IPS-18a (cell line): Measurements from ENCODE around the gene HIPK4.

Experiments used
- H3K27ac ChIP-seq: one replicate; pipeline ENCODE4 v1.5.1; 2013; ENCODE audit warnings: low read length
- H3K27me3 ChIP-seq: one replicate; pipeline ENCODE4 v1.6.1; 2013; ENCODE audit warnings: mild to moderate bottlenecking, low read length; ENCODE audit not compliant: control insufficient read depth, insufficient read depth
- H3K36me3 ChIP-seq: one replicate; pipeline ENCODE4 v1.6.1; 2013; ENCODE audit warnings: low read depth, low read length; ENCODE audit not compliant: control insufficient read depth
- H3K4me1 ChIP-seq: one replicate; pipeline ENCODE4 v1.6.1; 2013; ENCODE audit warnings: low read depth, low read length; ENCODE audit not compliant: control insufficient read depth
- H3K4me3 ChIP-seq: one replicate; pipeline ENCODE4 v1.5.1; 2013; ENCODE audit warnings: low read length
- H3K9ac ChIP-seq: one replicate; pipeline ENCODE4 v1.6.1; 2013; ENCODE audit warnings: mild to moderate bottlenecking, low read length, moderate library complexity
- H3K9me3 ChIP-seq: one replicate; pipeline ENCODE4 v1.6.1; 2013; ENCODE audit warnings: low read depth, low read length; ENCODE audit not compliant: control insufficient read depth

HIPK4 gene

GRCh38 chr19:40369797-40370196, 20.2 kb downstream of the HIPK4 start:
- H3K36me3 ChIP-seq, result peaks cover 44% of the 10 kb centered on the region
- H3K27ac ChIP-seq, result no peak overlapping the region
- H3K4me1 ChIP-seq, result peaks cover 7% of the 10 kb centered on the region
- H3K27me3 ChIP-seq, result no peaks in the 10 kb centered on the region
- no peaks in the 10 kb centered on the region for H3K9me3 ChIP-seq
- H3K9ac ChIP-seq, result no peak overlapping the region
- H3K4me3 ChIP-seq, result no peak overlapping the region

DNA sequence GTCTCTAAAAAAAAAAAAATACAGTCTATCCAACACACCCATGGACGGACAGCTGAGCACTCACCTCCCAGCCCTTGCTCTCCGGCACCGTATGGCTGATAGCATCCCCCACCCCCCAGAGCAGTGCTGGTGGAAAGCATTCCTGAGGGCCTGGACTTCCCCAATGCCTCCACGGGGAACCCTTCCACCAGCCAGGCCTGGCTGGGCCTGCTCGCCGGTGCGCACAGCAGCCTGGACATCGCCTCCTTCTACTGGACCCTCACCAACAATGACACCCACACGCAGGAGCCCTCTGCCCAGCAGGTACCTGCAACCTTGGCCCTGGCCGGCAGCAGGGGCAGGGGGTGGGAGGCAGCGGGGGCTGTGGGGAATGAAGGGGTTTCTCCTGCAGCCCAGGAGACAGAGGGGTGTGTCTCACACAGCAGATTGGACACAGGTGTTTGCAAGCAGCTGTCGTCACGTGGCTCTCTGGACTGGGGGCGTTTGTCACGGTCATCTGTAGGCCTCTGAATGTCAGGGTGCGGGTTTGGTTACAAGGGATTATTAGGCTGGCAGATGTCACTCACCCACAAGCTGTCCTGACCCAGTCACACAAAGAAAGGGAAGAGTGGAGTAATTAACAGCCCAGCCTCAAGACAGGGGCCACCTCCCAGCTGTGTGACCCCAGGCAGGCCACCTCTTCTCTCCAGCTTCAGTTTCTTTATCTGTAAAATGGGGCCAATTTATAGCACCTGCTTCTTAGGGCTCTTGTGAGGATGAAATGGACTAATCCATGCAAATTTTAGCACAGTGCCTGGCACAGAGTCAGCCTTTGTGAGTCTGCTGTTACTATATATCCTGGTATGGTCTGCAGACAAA, 22.2 kb downstream of the HIPK4 start:
- Histone ChIP-seq H3K27me3 (no peaks in the 10 kb centered on the region), H3K36me3 (peaks cover 32% of the 10 kb centered on the region), H3K9ac (peak overlapping the region; percentile 66), H3K4me1 (peaks cover 7% of the 10 kb centered on the region), H3K4me3 (no peak overlapping the region), H3K9me3 (no peaks in the 10 kb centered on the region), H3K27ac (no peak overlapping the region)

DNA sequence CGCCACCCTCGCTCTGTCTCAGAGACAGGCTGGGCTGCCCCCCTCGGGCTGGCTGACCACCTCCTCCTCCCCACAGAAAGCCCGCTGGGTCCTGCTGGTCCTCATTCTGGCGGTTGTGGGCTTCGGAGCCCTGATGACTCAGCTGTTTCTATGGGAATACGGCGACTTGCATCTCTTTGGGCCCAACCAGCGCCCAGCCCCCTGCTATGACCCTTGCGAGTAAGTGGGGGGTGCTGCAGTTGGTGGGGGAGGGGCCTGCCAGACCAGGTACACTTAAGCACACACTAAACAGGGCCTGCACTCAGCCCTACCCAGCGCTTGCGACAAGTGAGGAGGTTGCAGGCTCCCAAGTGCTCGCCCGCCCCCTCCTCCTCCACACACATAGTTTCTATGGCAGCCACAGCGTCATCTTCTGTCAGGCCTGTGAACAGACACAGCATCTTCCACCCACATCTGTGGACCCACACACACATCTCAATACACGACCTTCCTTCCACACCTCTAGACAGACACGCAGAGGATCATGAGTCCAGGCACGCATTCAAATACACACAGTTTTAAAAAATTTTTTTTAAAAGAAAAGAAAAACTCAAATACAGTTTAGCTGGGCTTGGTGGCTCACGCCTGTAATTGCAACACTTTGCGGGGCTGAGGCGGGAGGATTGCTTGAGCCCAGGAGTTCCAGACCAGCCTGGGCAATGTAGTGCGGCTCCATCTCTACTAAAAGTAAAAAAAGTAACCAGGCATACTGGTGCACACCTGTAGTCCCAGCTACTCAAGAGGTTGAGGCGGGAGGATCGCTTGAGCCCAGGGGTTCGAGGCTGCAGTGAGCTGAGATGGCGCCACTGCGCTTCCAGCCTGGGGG, 23.1 kb downstream of the HIPK4 start:
- H3K36me3 ChIP-seq, result peaks cover 24% of the 10 kb centered on the region
- peak overlapping the region; percentile 66 for H3K9ac ChIP-seq
- H3K4me3 ChIP-seq, result peak overlapping the region; percentile 74
- H3K27ac ChIP-seq, result no peak overlapping the region
- no peaks in the 10 kb centered on the region for H3K27me3 ChIP-seq
- no peaks in the 10 kb centered on the region for H3K9me3 ChIP-seq
- peaks cover 7% of the 10 kb centered on the region for H3K4me1 ChIP-seq

DNA sequence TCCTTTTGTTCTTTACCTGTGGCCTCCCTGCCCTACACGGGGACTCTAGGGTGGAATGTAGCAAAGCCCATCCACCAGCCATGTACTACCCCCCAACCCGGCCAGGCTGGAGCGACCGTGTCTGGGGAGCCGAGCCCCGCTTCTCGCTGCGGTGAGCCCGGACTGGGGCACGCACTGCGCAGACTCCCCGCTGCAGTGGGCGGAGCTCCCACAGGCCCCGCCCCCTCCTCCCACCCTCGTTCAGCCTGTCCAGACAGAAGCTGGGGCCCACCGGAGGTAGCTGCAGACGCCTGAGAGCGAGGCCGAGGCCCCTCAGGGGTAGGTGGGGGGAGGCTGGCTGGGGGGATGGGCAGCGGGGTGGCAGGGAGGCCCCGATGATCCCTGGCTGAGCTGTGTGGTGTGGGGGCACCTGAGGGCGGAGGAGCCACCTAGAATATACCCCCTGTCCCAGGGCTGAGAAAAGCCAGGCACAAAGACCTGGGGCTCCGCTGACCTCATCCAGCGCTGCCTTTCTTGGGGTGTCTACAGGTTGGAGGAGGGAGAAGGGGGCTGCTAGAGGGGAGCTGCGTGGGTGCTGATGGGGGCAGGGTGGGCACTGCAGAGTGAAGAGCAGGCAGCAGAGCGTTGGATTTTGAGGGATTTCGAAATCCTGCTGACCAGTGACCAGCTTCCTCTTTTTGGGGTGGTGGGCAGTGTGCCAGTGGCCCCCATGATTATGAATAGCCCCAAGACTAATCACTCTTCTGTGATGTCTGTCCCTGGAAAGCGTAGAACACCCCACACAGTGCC, 24.2 kb downstream of the HIPK4 start:
- no peaks in the 10 kb centered on the region for H3K27me3 ChIP-seq
- H3K4me3 ChIP-seq, result peak overlapping the region; percentile 74
- peaks cover 7% of the 10 kb centered on the region for H3K4me1 ChIP-seq
- no peaks in the 10 kb centered on the region for H3K9me3 ChIP-seq
- no peak overlapping the region for H3K27ac ChIP-seq
- peak overlapping the region; percentile 66 for H3K9ac ChIP-seq
- peaks cover 16% of the 10 kb centered on the region for H3K36me3 ChIP-seq

GRCh38 chr19:40365010-40365409, 25.0 kb downstream of the HIPK4 start:
- Histone ChIP-seq H3K9me3 (no peaks in the 10 kb centered on the region), H3K27me3 (no peaks in the 10 kb centered on the region), H3K36me3 (peaks cover 12% of the 10 kb centered on the region), H3K9ac (peak overlapping the region; percentile 6), H3K27ac (no peak overlapping the region), H3K4me3 (peak overlapping the region; percentile 74), H3K4me1 (peaks cover 7% of the 10 kb centered on the region)

- Histone ChIP-seq H3K9me3 (no peaks in the 10 kb centered on the region), H3K27ac (no peak overlapping the region), H3K27me3 (no peaks in the 10 kb centered on the region), H3K4me1 (peaks cover 7% of the 10 kb centered on the region), H3K36me3 (peaks cover 3% of the 10 kb centered on the region), H3K4me3 (no peak overlapping the region), H3K9ac (no peak overlapping the region)
Observed at GRCh38 chr19:40363069-40363468, 26.9 kb downstream of the HIPK4 start.

DNA sequence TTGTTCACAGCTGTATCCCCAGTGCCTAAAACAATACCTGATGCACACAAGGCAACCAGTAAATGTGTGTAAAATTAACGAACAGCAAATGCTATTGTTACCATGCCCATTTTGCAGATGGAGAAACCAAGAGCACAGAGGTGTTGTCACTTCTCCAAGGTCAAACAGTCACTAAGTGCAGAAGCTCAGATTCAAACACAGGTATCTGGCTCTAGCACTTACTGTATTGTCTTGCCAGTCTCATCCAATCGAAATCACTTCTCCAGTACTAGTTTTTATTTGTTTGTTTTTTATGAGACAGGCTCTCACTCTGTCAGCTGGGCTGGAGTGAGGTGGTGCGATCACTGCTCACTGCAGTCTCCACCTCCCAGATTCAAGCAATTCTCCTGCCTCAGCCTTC, 27.8 kb downstream of the HIPK4 start:
- H3K4me1 ChIP-seq, result peaks cover 7% of the 10 kb centered on the region
- H3K4me3 ChIP-seq, result no peak overlapping the region
- no peaks in the 10 kb centered on the region for H3K36me3 ChIP-seq
- H3K9me3 ChIP-seq, result no peaks in the 10 kb centered on the region
- H3K9ac ChIP-seq, result no peak overlapping the region
- no peak overlapping the region for H3K27ac ChIP-seq
- H3K27me3 ChIP-seq, result no peaks in the 10 kb centered on the region

GRCh38 chr19:40360708-40361241, 29.2 kb downstream of the HIPK4 start:
- Histone ChIP-seq H3K4me3 (no peak overlapping the region), H3K27ac (no peak overlapping the region), H3K27me3 (no peaks in the 10 kb centered on the region), H3K9ac (no peak overlapping the region), H3K9me3 (no peaks in the 10 kb centered on the region), H3K36me3 (no peaks in the 10 kb centered on the region), H3K4me1 (no peaks in the 10 kb centered on the region)

DNA sequence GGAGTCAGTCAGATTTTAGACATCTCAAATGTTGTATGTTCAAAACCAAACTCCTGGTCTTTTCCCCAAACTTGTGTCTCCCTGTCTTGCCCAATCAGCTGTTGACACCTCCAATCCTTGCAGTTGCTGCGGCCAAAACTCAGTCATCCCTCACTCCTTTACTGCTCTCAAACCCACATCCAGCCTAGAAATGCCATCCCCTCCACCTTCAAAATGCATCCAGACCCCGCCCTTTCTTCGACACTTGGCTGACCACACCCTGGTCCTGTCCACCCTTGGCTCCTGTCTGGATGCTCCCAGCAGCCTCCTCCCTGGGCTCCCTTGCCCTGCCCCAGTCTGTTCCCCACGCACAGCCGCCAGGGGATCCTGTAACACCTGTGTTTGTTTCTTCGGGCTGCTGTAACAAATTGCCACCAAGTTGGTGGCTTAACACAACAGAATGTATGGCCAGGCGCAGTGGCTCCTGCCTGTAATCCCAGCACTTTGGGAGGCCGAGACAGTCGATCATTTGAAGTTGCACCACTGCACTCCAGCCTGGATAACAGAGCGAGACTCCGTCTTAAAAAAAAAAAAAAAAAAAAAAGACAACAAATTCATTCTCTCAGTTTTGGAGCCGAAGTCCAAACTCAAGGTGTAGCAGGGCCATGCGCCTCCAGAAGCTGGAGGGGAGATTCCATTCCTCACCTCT, 29.8 kb downstream of the HIPK4 start:
- H3K9ac ChIP-seq, result no peak overlapping the region
- H3K36me3 ChIP-seq, result no peaks in the 10 kb centered on the region
- no peaks in the 10 kb centered on the region for H3K9me3 ChIP-seq
- H3K4me3 ChIP-seq, result no peak overlapping the region
- no peaks in the 10 kb centered on the region for H3K4me1 ChIP-seq
- H3K27ac ChIP-seq, result no peak overlapping the region
- H3K27me3 ChIP-seq, result no peaks in the 10 kb centered on the region

- H3K27ac ChIP-seq, result no peak overlapping the region
- no peaks in the 10 kb centered on the region for H3K9me3 ChIP-seq
- no peaks in the 10 kb centered on the region for H3K36me3 ChIP-seq
- no peaks in the 10 kb centered on the region for H3K4me1 ChIP-seq
- H3K4me3 ChIP-seq, result no peak overlapping the region
- no peaks in the 10 kb centered on the region for H3K27me3 ChIP-seq
- no peak overlapping the region for H3K9ac ChIP-seq
Observed at GRCh38 chr19:40358773-40359172, 31.2 kb downstream of the HIPK4 start.
